SK-N-SH (cell line): ENCODE measurements around the gene AEBP1. TPM values are rescaled to one million over a fixed set of nuclear protein-coding genes. Genes with fewer than 3 reads are reported as not detected.

ENCODE experiments used
- CTCF ChIA-PET: fragments of 300-600, 350-600 bp; formaldehyde crosslinking; extraction: SDS; loops from one replicate; lab custom pipeline; 2021; lab: Yijun Ruan, JAX
- POLR2A ChIA-PET: fragments of 350-600 bp; sonication (Branson Sonifier 250); formaldehyde crosslinking; extraction: SDS; loops from one replicate; lab custom pipeline; 2020; ENCODE audit warnings: antibody characterized with exemption, inconsistent platforms; lab: Yijun Ruan, JAX
- DNase-seq: peaks from one replicate; pipeline ENCODE4 v3.0.0; 2012
- H2AFZ ChIP-seq: fragments of 200-600 bp; sonication (generic); 2 replicates; pipeline ENCODE4 v1.8.1; 2016; ENCODE audit warnings: antibody characterized with exemption, mild to moderate bottlenecking, low read depth
- H3F3A ChIP-seq: fragments of 200-600 bp; sonication (generic); replicated peaks from 2 replicates; pipeline ENCODE3; 2016; ENCODE audit warnings: antibody characterized with exemption, mild to moderate bottlenecking; ENCODE audit not compliant: insufficient read depth
- H3K27ac ChIP-seq, 2 experiments: fragments of 200-500 bp in 1 of 2; fragments of 200-600 bp in 1 of 2; sonication (Bioruptor generic) in 1 of 2; sonication (generic), shearing (Covaris generic) in 1 of 2; 2 replicates each; pipeline versions ENCODE4 v1.5.1 to v1.6.1; 2014 to 2016; ENCODE audit warnings: low read depth in 2 of 2, inconsistent platforms in 1 of 2, low read length in 1 of 2, mild to moderate bottlenecking in 1 of 2, mixed read lengths in 1 of 2
- H3K27me3 ChIP-seq: fragments of 200-600 bp; sonication (generic), shearing (Covaris generic); 2 replicates; pipeline ENCODE4 v1.6.1; 2016; ENCODE audit warnings: mixed run types; ENCODE audit not compliant: insufficient read depth
- H3K36me3 ChIP-seq, 2 experiments: fragments of 200-500 bp in 1 of 2; fragments of 200-600 bp in 1 of 2; sonication (Bioruptor generic) in 1 of 2; sonication (generic) in 1 of 2; replicated peaks in 1 of 2; 2 replicates each; pipeline versions ENCODE3 to v1.5.1; 2014 to 2016; ENCODE audit warnings: low read length in 1 of 2, mild to moderate bottlenecking in 1 of 2; ENCODE audit not compliant: insufficient read depth in 2 of 2, control insufficient read depth in 1 of 2
- H3K4me1 ChIP-seq, 2 experiments: fragments of 200-500 bp in 1 of 2; fragments of 200-600 bp in 1 of 2; sonication (Bioruptor generic) in 1 of 2; sonication (generic), shearing (Covaris generic) in 1 of 2; 2 replicates each; pipeline versions ENCODE4 v1.5.1 to v1.6.1; 2014 to 2016; ENCODE audit warnings: low read depth in 1 of 2, low read length in 1 of 2, mixed run types in 1 of 2; ENCODE audit not compliant: insufficient read depth in 2 of 2, control insufficient read depth in 1 of 2
- H3K4me2 ChIP-seq: fragments of 200-600 bp; sonication (generic), shearing (Covaris generic); 2 replicates; pipeline ENCODE4 v1.6.1; 2017; ENCODE audit warnings: mixed run types
- H3K4me3 ChIP-seq, 2 experiments: fragments of 200-500 bp in 1 of 2; fragments of 200-600 bp in 1 of 2; sonication (Bioruptor generic) in 1 of 2; sonication (generic), shearing (Covaris generic) in 1 of 2; 2 replicates each; pipeline versions ENCODE4 v1.5.1 to v1.8.1; 2014 to 2016; ENCODE audit warnings: low read depth in 2 of 2, inconsistent platforms in 1 of 2, low read length in 1 of 2, mild to moderate bottlenecking in 1 of 2, mixed read lengths in 1 of 2, moderate library complexity in 1 of 2
- H3K79me2 ChIP-seq: fragments of 200-600 bp; sonication (generic); 2 replicates; pipeline ENCODE4 v1.8.1; 2017; ENCODE audit warnings: mild to moderate bottlenecking; ENCODE audit not compliant: insufficient read depth
- H3K9ac ChIP-seq: fragments of 200-600 bp; sonication (generic); 2 replicates; pipeline ENCODE4 v1.6.1; 2017; ENCODE audit warnings: mixed run types
- H3K9me2 ChIP-seq: fragments of 200-600 bp; sonication (generic); 2 replicates; pipeline ENCODE4 v1.6.1; 2017; ENCODE audit warnings: mixed run types
- H3K9me3 ChIP-seq: fragments of 200-600 bp; sonication (generic); 2 replicates; pipeline ENCODE4 v1.6.1; 2017; ENCODE audit warnings: mixed run types, mild to moderate bottlenecking, moderate library complexity
- H4K20me1 ChIP-seq: fragments of 200-600 bp; sonication (generic); 2 replicates; pipeline ENCODE4 v1.6.1; 2017; ENCODE audit warnings: mild to moderate bottlenecking, mixed run types; ENCODE audit not compliant: insufficient read depth
- ELF1 ChIP-seq: IDR thresholded peaks from 2 replicates; pipeline ENCODE4 v1.4.0; 2012
- EZH2phosphoT487 ChIP-seq: fragments of 200-600 bp; sonication (generic); IDR thresholded peaks from 2 replicates; pipeline ENCODE4 v1.6.1; 2017; ENCODE audit warnings: low read depth, mixed run types, mild to moderate bottlenecking, antibody characterized with exemption, moderate library complexity, borderline replicate concordance
- FOSL2 ChIP-seq: IDR thresholded peaks from 2 replicates; pipeline ENCODE4 v1.4.0; 2012; ENCODE audit warnings: low read depth, mild to moderate bottlenecking, moderate library complexity, borderline replicate concordance
- GATA2 ChIP-seq: sonication (generic); formaldehyde crosslinking; IDR thresholded peaks from 2 replicates; pipeline ENCODE4 v1.5.0; 2020; ENCODE audit warnings: mild to moderate bottlenecking, missing genetic modification reagents
- JUND ChIP-seq: IDR thresholded peaks from 2 replicates; pipeline ENCODE4 v1.4.0; 2012
- RFX5 ChIP-seq: IDR thresholded peaks from 2 replicates; pipeline ENCODE4 v1.6.1; 2012; ENCODE audit warnings: mild to moderate bottlenecking, improper control_type of control experiment, low read length
- SMC3 ChIP-seq: IDR thresholded peaks from 2 replicates; pipeline ENCODE4 v1.6.1; 2012; ENCODE audit warnings: low read depth, low read length, improper control_type of control experiment
- TAF1 ChIP-seq: IDR thresholded peaks from 2 replicates; pipeline ENCODE4 v1.6.1; 2012; ENCODE audit warnings: low read depth, mild to moderate bottlenecking, low read length, moderate library complexity, borderline replicate concordance
- TCF12 ChIP-seq: IDR thresholded peaks from 2 replicates; pipeline ENCODE4 v1.4.0; 2012
- TEAD4 ChIP-seq: IDR thresholded peaks from 2 replicates; pipeline ENCODE4 v1.4.0; 2012; ENCODE audit warnings: mild to moderate bottlenecking, borderline replicate concordance; ENCODE audit not compliant: insufficient read depth
- YY1 ChIP-seq: IDR thresholded peaks from 2 replicates; pipeline ENCODE4 v1.4.0; 2012; ENCODE audit warnings: low read depth, mild to moderate bottlenecking
- WGBS: methylation state at CpG from one replicate; pipeline ENCODE4 v1.1.6; 2017; ENCODE audit warnings: low lambda C conversion rate; 5-methylcytosine and 5-hydroxymethylcytosine counted together
- polyA plus RNA-seq, 3 experiments: library from polyadenylated mRNA; depleted of rRNA; stranded (reverse); fragments of >200 nt; gene quantifications; 2 replicates each; pipeline ENCODE4 v1.2.3, GENCODE V29; 2012
- TF ChIP-seq, protein P1 (sequence below): IDR thresholded peaks from 2 replicates; pipeline ENCODE4; 2012
- TF ChIP-seq, protein P2 (sequence below): IDR thresholded peaks from 2 replicates; pipeline ENCODE4 v1.4.0; 2012; ENCODE audit warnings: low read depth
- TF ChIP-seq, protein P3 (sequence below): IDR thresholded peaks from 2 replicates; pipeline ENCODE4 v1.4.0; 2012; ENCODE audit warnings: low read depth, borderline replicate concordance
- TF ChIP-seq, protein P4 (sequence below): fragments of 200-600 bp; sonication (generic); IDR thresholded peaks from 2 replicates; pipeline ENCODE4 v1.6.1; 2017; ENCODE audit warnings: antibody characterized with exemption, mild to moderate bottlenecking, moderate library complexity

Gene AEBP1
- polyA plus RNA-seq, 1 of the 3 experiments (the other 2 are of a cell fraction): 105 TPM

DNA sequence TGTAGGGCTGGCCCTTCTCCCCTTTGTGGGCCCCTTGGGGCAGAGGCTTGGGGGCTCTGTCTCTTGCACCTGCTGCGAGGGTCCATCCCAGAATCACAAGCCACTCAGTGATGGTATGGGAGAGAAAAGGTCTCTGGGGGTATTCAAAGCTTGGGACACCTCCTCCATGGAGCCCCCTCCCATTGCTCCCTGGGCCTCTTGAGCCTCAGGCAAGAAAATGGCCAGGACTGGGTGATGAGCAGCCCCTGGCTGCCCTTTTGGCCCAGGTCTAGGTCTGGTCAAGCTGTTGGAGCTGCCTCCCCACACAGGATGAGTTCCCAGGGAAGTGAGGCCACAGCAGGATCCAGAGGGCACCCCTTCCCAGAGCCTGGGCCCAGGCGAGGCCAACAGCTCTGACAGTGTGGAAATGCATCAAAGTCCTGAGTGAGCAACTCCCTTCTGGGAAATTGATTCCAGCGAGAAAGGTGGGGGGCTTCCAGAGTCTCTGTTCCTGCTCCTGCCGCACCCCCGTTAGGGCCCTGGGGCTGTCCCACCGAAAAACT is 40.4 kb downstream of the AEBP1 start:
- peak; percentile 29 for DNase-seq
- H3K36me3 ChIP-seq: no peaks in the 10 kb centered on the region
- peaks cover 0 to 15% of the 10 kb centered on the region in 2 experiments; a peak in 1 of 4 replicates for H3K4me1 ChIP-seq
- H3K4me2 ChIP-seq: no peak overlapping the region
- H3K27ac ChIP-seq: no peak overlapping the region
- no peak overlapping the region for H3K9ac ChIP-seq
- TF ChIP-seq EZH2phosphoT487 (no peak), JUND (no peak), ELF1 (no peak), TCF12 (no peak), SMC3 (no peak), YY1 (no peak), TAF1 (no peak), RFX5 (no peak), TEAD4 (no peak), FOSL2 (no peak), GATA2 (no peak)
- TF ChIP-seq, protein P1, sequence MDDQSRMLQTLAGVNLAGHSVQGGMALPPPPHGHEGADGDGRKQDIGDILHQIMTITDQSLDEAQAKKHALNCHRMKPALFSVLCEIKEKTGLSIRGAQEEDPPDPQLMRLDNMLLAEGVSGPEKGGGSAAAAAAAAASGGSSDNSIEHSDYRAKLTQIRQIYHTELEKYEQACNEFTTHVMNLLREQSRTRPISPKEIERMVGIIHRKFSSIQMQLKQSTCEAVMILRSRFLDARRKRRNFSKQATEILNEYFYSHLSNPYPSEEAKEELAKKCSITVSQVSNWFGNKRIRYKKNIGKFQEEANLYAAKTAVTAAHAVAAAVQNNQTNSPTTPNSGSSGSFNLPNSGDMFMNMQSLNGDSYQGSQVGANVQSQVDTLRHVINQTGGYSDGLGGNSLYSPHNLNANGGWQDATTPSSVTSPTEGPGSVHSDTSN: no peak
- TF ChIP-seq, protein P2, sequence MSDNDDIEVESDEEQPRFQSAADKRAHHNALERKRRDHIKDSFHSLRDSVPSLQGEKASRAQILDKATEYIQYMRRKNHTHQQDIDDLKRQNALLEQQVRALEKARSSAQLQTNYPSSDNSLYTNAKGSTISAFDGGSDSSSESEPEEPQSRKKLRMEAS: no peak
- TF ChIP-seq, protein P3, sequence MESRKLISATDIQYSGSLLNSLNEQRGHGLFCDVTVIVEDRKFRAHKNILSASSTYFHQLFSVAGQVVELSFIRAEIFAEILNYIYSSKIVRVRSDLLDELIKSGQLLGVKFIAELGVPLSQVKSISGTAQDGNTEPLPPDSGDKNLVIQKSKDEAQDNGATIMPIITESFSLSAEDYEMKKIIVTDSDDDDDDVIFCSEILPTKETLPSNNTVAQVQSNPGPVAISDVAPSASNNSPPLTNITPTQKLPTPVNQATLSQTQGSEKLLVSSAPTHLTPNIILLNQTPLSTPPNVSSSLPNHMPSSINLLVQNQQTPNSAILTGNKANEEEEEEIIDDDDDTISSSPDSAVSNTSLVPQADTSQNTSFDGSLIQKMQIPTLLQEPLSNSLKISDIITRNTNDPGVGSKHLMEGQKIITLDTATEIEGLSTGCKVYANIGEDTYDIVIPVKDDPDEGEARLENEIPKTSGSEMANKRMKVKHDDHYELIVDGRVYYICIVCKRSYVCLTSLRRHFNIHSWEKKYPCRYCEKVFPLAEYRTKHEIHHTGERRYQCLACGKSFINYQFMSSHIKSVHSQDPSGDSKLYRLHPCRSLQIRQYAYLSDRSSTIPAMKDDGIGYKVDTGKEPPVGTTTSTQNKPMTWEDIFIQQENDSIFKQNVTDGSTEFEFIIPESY: no peak
- TF ChIP-seq, protein P4, sequence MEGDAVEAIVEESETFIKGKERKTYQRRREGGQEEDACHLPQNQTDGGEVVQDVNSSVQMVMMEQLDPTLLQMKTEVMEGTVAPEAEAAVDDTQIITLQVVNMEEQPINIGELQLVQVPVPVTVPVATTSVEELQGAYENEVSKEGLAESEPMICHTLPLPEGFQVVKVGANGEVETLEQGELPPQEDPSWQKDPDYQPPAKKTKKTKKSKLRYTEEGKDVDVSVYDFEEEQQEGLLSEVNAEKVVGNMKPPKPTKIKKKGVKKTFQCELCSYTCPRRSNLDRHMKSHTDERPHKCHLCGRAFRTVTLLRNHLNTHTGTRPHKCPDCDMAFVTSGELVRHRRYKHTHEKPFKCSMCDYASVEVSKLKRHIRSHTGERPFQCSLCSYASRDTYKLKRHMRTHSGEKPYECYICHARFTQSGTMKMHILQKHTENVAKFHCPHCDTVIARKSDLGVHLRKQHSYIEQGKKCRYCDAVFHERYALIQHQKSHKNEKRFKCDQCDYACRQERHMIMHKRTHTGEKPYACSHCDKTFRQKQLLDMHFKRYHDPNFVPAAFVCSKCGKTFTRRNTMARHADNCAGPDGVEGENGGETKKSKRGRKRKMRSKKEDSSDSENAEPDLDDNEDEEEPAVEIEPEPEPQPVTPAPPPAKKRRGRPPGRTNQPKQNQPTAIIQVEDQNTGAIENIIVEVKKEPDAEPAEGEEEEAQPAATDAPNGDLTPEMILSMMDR: no peak
- ChIA-PET CTCF (interaction anchor here (0.9 to 1.1 kb wide), 2 partner anchors 13 to 53 kb away, joined by 3 read pairs; no protein-coding TSS in a partner anchor), POLR2A (no interaction called here)
- no peaks in the 10 kb centered on the region for H3K27me3 ChIP-seq
- H2AFZ ChIP-seq: no peak overlapping the region
- no peak overlapping the region for H3K4me3 ChIP-seq
- no peaks in the 10 kb centered on the region for H3K9me2 ChIP-seq
- 83% methylated on average over 6 of the region's 6 CpGs for WGBS
- no peaks in the 10 kb centered on the region for H3K79me2 ChIP-seq
- H3K9me3 ChIP-seq: no peaks in the 10 kb centered on the region
- H4K20me1 ChIP-seq: no peaks in the 10 kb centered on the region
- peaks cover 8% of the 10 kb centered on the region for H3F3A ChIP-seq
